Stimulated activated CD8-positive, alpha-beta memory T cell treated with anti-CD3 and anti-CD28 coated beads, Interleukin-7, amount 100 ng/mL, for 1 hour (primary cell): ENCODE data around the gene PDE10A.

Source experiments
- DNase-seq, 2 donors: peaks; one replicate each; pipeline ENCODE4 v3.0.0-alpha.2; 2020; ENCODE audit warnings: low read depth in 2 of 2

The PDE10A gene

DNA sequence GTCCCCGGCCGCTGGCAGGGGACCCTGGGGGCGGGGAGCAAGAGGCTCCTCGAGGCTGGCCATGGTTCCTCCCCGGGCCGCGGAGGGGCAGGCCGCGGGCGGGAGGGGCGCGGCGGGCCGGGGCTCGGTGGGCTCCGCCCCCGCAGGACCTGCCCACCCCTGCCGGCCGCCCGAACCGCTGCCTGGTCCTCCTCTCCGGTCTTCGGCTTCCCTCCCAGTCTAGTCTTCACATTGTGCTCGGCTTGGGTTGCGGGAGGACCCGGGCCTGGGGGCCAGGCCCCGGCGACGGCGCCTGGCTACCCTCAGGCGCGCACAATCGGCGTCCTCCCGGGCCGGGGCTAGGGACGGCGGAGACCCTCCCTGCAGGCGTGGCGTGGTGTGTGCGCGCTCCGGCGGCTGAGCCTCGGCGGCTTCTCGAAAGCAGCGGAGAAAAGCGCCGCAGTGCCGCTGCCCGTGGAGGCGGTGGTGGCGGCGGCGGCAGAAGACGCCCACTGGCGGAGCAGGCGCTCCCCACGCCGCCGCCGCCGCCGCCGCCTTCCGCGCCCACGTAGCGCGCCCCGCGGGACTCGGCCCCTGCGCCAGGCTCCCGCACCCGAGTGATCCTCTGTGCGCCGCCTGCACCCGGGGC, at the start of gene PDE10A:
Gene PDE10A, minus strand, starts transcription at position 493 of the 628 bp plus-strand sequence. Its CDS starts 430 bp downstream, at position 63.
- DNase-seq: no peak

DNA sequence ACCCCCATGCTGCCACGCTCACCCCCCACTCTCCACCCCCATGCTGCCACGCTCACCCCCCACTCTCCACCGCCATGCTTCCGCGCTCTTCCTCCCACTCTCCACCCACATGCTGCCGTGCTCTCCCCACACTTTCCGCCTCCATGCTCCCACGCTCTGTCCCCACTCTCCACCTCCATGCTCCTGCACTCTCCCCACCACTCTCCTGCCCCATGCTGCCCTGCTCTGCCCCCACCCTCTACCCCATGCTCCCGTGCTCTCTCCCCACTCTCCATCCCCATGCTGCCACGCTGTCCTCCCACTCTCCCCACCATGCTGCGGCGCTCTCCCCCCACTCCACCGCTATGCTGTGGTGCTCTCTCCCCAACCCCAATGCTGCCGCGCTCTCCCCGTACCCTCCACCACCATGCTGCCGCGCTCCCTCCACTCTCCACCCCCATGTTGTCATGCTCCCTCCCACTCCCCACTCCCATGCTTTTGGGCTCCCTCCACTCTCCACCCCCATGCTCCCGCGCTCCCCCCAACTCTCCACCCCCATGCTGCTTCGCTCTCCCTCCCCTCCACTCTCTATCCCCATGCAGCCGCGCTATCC, 46.0 kb upstream of the PDE10A start:
- no peak for DNase-seq

GRCh38 chr6:165707067-165707853, 44.2 kb upstream of the PDE10A start:
- DNase-seq: no peak

GRCh38 chr6:165705941-165706340, 42.9 kb upstream of the PDE10A start:
- DNase-seq: no peak

DNA sequence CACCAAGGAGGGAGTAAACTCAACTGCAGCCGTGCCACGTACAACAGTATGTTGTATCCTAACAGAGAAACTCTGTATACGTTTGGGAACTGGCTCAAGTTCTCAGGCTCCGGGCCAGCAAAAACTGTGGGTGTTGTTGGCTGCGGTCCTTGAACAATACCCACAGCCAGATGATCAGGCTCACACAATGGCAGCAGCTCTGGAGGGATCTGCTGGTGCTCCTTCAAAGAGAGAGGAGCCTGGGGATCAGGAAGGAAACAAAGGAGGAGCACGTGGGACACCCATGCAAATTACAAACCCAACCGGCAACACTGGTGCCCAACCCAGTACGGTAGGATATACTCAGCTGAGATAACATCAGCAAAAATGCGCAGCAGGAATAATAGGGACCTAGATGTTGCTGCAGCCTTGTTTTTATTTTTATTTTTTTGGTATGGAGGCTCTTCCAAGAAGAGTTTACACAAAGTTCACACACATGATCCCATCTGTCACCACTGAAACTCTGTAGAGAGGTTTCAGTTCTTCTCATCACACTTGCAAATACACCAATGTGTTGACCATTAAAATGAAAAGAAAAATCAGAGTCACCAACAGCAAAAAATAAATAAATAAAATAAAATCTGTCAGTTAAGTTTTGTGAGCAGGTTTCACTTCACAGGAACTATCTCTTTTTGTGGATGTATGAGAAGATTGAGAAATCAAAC, 41.2 kb upstream of the PDE10A start:
- no peak for DNase-seq

- DNase-seq: no peak
Measured at GRCh38 chr6:165702669-165703068, 39.6 kb upstream of the PDE10A start.

DNA sequence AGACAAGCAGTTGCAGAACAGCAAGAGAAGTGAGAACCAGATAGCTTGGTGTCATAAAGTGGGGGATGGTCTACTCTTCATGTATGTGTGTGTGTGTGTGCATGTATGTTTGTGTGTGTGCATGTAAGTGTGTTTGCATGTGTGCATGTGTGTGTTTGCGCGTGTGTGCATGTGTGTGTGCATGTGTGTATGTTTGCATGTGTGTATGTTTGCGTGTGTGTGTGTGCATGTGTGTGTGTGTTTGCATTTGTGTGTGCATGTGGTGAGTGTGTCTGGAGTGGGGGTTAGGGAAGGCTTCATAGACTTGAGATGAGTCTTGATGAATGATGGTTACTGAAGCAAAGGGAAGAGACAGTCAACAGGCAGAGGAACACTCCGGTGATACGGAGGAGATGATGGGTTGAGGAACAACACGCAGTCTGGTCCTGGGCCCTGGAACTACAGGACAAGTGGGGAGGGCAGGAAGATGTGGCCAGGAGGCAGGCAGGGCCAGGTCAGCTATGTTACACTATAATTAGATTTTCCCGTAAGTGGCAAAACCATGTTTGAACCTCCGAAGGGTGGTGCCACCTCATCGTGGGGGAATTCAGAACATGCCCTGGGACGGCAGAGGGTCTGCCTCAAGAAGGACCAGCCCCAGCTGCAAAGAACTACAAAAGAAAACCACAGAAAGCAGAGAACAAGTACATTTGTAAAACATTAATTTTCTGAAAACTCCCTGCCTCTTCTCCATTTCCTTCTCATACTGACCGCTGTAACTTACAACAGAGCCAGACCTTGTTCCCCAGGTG, 38.7 kb upstream of the PDE10A start:
- no peak for DNase-seq

GRCh38 chr6:165701005-165701404, 38.0 kb upstream of the PDE10A start:
- no peak for DNase-seq

DNA sequence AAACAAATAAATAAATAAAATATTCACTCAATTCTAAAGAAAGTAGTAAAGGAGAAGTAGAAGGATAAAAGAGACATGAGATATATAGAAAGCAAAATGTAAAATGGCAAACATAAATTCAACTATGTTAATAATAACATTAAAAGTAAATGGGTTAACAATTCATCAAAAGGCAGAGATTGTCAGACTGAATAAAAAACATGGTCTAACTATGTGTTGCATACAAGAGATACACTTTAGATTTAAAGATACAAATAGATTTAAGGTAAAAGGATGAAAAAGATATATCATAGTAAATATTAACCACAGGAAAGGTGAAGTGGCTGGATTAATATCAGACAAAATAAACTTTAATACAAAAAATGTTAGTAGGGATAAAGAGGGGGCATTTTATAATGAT, 35.8 kb upstream of the PDE10A start:
- no peak for DNase-seq

DNA sequence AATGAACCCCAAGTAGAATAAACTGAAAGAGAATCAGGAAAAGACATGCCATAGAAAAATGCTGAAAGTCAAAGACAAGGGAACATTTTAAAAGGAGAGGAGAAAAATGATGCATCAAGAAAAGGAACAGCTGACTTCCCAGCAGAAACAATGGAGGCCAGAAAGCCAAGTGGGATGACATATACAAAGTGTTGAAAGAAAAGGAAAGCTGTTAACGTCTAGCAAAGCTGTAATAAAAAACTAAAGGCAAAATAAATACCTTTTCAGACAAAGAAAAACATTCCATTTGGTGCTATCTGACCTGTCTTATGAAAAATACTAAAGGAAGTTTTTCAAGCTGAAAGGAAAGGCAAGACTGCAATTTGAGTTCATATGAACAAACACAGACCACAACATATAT, 34.1 kb upstream of the PDE10A start:
- no peak for DNase-seq

DNA sequence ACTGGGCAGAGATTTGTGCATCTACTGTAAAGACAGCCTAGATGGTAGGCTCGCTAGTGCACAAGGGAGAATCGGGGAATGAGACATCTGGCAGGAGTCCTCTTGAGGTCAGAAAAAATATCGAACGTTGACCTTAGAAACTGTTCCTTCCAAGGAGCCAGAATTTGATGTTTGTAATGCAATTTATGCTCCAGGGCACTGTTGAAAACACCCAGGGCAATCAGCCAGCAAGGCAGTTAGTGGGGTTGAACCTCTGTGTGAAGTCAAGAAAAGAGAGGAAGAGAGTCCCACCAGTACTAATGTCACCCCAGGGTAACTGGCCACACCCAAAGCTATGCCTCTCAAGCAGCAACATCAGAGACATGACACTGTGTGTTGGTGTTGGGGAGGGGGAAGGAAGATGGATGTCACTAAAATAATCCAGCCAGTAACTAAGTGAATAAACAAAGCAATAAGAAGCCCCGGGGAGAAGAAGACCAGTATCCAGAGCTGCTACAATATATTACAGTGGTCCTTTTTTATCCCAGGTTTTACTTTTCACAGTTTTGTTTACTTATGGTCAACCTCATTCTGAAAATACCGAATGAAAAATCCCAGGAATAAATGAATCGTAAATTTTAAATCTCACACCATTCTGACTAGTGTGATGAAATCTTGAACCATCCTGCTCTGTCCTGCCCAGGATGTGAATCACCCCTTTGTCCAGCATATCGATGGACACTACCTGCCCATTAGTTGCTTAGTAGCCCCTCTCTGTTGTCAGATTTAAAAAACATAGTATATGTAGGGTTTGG, 32.9 kb upstream of the PDE10A start:
- DNase-seq: no peak

GRCh38 chr6:165694296-165694695, 31.3 kb upstream of the PDE10A start:
- no peak for DNase-seq

- no peak for DNase-seq
Measured at GRCh38 chr6:165692106-165692653, 29.1 kb upstream of the PDE10A start.

DNA sequence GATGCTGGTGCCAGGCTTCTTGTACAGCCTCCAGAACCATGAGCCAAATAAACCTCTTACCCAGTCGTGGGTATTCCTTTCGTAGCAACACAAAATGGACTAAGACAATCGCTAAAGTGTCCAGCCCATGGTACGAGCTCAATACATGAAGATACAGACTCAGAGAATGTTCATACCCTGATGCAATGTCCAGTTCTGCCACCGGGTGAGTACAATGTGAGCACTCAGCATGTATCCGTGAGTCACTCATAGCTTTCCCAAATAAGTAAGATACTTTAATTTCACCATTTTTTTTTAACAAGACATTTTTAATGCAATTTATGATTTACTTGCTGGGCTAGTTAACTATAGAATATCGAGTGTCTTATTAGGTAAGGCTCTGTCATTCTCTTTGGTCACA, 26.7 kb upstream of the PDE10A start:
- no peak for DNase-seq

GRCh38 chr6:165686596-165687365, 23.7 kb upstream of the PDE10A start:
- DNase-seq: no peak

- no peak for DNase-seq
Measured at GRCh38 chr6:165685302-165685701, 22.3 kb upstream of the PDE10A start.

DNA sequence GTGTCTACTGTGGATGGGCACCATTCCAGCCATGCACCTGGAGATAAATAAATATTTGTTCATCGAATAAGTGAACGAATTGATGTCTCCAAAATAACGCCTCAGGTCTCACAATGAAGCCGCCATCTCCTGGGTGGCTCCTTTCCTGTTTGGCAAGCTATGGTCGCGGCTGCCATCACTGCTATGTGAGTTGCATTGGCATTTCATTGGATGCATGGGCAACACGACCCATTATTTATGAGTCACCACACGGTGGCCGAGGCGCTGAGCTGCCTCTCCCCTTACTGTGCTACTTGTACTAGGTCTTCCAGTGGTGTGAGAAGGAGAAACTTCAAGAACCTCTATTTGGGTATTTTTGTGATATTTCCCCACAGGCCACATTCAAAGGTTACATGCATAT, 21.3 kb upstream of the PDE10A start:
- DNase-seq: no peak

DNA sequence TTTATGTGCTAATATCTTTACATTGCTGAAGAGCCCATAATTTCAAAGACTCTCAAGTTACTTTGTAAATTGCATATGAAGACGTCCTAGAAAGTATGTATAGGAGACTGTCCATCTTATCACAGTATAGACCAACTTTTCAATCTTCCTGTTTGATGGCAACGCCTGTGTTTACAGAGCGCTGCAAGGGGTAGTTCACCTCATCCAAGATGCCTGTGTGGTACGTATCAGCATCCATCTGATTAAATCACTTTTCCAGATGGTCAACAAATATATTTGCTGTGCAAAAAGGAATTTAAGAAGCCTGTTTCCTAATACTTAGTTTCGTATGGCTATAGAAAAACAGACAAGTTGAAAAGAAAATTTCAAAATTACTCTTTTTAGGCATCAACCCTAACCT, 17.9 kb upstream of the PDE10A start:
- DNase-seq: no peak

- no peak for DNase-seq
Measured at GRCh38 chr6:165679326-165679725, 16.3 kb upstream of the PDE10A start.

DNA sequence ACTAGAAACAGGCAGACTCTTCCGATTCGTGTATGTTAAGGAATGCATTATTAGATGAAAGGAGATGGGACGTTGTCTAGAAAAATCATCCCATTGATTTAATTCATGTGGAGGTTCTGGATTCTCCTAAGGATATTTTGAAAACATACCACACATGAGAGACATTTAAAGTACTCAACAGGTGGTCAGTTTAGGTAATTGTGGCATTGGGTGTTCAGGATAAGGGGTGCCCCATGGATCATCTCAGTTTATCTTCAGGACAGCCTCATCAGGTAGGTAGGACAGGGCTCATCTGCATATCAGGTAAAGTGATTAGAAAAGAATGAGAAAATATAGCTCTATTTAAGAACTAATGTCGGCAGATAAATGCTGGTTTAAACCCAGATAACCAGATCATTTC, 15.9 kb upstream of the PDE10A start:
- no peak for DNase-seq
